Mononuclear cell (primary cell): Measurements from ENCODE around the gene BIRC7. TPM values are rescaled to one million over a fixed set of nuclear protein-coding genes. Genes with fewer than 3 reads are reported as not detected.
A peak's percentile ranks its signal among the peaks of the same experiment; 100 is the strongest.

Experiments
- H3K27me3 ChIP-seq: 2 replicates; pipeline ENCODE4 v1.6.0; 2011; ENCODE audit warnings: low read length, control low read depth; ENCODE audit not compliant: insufficient read depth
- H3K4me1 ChIP-seq: 2 replicates; pipeline ENCODE4 v1.5.1; 2011; ENCODE audit warnings: mild to moderate bottlenecking, low read length, control low read depth; ENCODE audit not compliant: insufficient read depth
- H3K4me3 ChIP-seq: 2 replicates; pipeline ENCODE4 v1.5.1; 2011; ENCODE audit warnings: mild to moderate bottlenecking, low read length, moderate library complexity
- H3K9me3 ChIP-seq: 2 replicates; pipeline ENCODE4 v1.5.1; 2011; ENCODE audit warnings: low read depth, mild to moderate bottlenecking, control low read depth, low read length
- total RNA-seq: library from RNA; depleted of rRNA; stranded (reverse); fragments of >200 nt; gene quantifications from one replicate; pipeline ENCODE4 v1.2.3, GENCODE V29; 2012

BIRC7 gene
- total RNA-seq, 1 donor: 0.21 TPM

DNA sequence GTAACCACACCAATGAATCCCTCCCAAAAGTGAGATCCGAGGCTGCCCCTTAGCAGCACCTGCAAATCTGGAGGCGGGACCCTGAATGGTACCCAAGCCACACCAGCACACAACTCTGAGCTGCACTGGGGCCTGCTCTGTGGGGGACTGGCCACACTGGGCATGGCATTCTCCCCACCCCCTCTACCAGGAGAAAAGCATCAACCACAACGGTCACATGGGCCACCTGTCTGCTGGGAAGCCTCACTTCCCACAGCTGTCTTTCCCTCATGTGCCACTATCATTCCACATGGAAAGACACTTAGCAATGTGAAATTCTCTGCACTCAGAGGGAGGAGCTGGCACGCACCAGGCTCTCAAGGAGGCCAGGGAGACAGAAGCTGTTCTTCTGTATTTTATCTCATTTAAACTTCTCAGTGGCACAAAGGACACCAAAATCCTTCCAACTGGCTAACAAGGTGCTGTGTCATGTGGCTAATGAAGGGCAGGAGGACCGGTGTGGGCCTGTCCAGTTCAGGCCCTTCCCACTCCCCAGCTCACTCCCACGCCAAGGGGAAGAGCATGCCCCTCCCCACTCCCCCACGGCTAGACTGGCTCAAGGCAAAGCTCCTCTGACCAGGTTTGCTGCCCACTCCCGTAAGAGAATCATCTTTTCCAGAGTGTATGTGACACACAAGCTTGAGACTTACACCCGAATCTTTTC, 38.8 kb upstream of the BIRC7 start:
- Histone ChIP-seq H3K4me3 (no peak overlapping the region), H3K9me3 (no peaks in the 10 kb centered on the region), H3K4me1 (no peaks in the 10 kb centered on the region)

DNA sequence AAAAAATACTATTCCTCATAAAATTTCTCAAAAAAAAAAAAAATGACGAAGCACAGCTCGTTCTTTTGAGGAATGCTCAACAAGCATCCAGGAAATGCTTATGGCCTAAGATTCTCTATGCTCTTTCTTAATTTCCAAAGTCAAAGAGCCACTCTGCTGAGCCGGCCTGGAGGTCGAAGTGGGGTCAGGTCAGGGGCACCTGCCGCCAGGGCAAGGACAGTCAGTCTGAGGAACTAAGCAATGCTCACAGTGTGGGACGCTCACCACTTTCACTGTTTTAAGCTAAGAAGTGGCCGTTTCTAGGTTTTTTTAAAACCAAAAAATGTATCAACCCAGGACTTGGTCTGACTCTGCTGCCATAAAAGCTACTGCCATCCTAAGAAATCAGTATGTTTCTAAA, 37.1 kb upstream of the BIRC7 start:
- Histone ChIP-seq H3K27me3 (no peaks in the 10 kb centered on the region), H3K9me3 (no peaks in the 10 kb centered on the region), H3K4me1 (no peaks in the 10 kb centered on the region), H3K4me3 (no peak overlapping the region)

More for the DNA sequence above, 38.8 kb upstream of the BIRC7 start:
- H3K27me3 ChIP-seq: no peaks in the 10 kb centered on the region

GRCh38 chr20:63202021-63202420, 33.7 kb upstream of the BIRC7 start:
- Histone ChIP-seq H3K27me3 (no peaks in the 10 kb centered on the region), H3K9me3 (no peaks in the 10 kb centered on the region), H3K4me3 (no peak overlapping the region)

DNA sequence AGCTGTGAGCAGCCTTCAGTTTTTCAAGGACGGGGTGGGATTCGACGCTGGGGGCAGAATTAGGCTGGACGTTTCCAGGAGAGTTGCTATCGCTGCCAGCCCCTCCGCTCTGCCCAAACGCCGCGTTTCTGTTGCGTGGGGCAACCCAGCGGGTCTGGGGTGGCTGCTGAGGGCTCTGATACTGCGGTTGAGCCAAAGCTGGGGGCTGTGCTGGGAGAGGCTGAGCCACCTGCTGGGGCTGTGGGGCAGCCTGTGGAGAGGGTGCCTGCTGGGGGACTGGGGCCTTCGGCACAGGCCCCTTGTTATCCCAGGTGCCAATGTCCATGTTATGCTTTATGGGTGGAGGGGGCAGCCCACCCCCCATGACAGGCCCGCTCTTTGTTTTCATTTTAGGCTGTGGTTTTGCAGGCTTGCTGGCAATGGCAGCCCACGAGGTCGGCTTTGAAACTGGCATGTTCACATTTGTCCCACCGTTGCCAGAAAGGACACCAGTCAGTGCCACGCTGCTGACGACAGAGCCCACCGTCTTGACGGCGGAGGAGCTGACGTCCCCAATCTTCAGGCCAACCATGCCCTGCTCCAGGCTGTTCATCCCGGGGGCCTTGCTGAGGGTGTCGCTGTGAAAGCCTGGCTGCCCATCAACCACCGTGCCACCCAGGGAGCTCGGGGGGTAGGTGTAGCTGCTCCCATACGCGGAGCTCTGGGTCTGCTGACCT, 32.7 kb upstream of the BIRC7 start:
- no peak overlapping the region for H3K4me3 ChIP-seq
- no peaks in the 10 kb centered on the region for H3K27me3 ChIP-seq
- no peaks in the 10 kb centered on the region for H3K9me3 ChIP-seq
- H3K4me1 ChIP-seq: no peaks in the 10 kb centered on the region

More at GRCh38 chr20:63202021-63202420, 33.7 kb upstream of the BIRC7 start:
- H3K4me1 ChIP-seq: no peaks in the 10 kb centered on the region

GRCh38 chr20:63204362-63204761, 31.3 kb upstream of the BIRC7 start:
- no peaks in the 10 kb centered on the region for H3K27me3 ChIP-seq
- peaks cover under 1% of the 10 kb centered on the region for H3K4me1 ChIP-seq
- H3K9me3 ChIP-seq: no peaks in the 10 kb centered on the region
- H3K4me3 ChIP-seq: no peak overlapping the region

GRCh38 chr20:63205896-63206295, 29.8 kb upstream of the BIRC7 start:
- no peaks in the 10 kb centered on the region for H3K9me3 ChIP-seq
- peaks cover 4% of the 10 kb centered on the region for H3K4me1 ChIP-seq
- no peaks in the 10 kb centered on the region for H3K27me3 ChIP-seq
- H3K4me3 ChIP-seq: no peak overlapping the region

DNA sequence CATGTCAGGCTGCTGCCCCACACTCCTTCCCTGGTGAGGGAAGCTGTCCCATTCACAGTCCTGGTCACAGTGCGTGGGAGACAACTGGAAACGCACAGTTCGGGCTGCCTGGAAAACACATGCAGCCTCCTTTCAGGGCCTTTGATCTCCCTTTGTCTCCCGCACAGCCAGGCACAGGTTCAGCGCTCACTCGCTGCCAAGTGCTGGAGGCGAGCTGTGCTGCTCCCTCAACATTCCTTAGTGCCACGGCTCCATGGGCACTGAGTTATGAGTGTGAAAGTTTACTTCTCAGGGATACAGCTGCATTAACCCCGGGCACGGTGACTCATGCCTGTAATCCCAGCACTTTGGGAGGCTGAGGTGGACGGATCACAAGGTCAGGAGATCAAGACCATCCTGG, 28.8 kb upstream of the BIRC7 start:
- Histone ChIP-seq H3K4me1 (peaks cover 4% of the 10 kb centered on the region), H3K27me3 (no peaks in the 10 kb centered on the region), H3K4me3 (no peak overlapping the region), H3K9me3 (no peaks in the 10 kb centered on the region)

DNA sequence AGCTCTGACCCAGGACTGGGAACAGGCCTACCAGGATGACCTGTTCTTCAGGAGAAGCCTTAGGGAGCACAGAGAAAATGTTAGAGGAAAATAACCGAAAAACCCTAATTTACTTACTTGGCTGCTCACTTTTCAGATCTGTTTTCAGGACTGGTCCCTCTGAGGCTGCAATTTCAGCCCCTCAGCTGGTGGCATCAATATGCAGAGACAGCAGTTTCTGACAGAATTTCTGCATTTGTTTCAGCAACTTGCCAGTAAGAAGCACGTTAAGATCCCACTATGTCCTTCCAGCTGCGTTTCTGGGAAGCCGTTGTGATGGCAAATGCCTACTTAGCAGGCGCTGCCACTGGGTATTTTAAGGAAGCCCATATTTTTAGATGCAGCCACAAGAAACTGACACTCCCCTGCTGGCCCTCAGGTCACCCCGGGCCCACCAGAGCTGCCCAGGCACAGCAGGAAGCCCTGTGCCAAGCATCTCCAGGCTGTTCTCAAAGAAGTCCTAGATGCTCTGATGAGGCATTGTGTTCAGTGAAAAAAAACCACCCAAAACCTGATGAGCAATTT, 27.3 kb upstream of the BIRC7 start:
- no peaks in the 10 kb centered on the region for H3K27me3 ChIP-seq
- H3K4me3 ChIP-seq: no peak overlapping the region
- H3K4me1 ChIP-seq: peaks cover 15% of the 10 kb centered on the region
- no peaks in the 10 kb centered on the region for H3K9me3 ChIP-seq

DNA sequence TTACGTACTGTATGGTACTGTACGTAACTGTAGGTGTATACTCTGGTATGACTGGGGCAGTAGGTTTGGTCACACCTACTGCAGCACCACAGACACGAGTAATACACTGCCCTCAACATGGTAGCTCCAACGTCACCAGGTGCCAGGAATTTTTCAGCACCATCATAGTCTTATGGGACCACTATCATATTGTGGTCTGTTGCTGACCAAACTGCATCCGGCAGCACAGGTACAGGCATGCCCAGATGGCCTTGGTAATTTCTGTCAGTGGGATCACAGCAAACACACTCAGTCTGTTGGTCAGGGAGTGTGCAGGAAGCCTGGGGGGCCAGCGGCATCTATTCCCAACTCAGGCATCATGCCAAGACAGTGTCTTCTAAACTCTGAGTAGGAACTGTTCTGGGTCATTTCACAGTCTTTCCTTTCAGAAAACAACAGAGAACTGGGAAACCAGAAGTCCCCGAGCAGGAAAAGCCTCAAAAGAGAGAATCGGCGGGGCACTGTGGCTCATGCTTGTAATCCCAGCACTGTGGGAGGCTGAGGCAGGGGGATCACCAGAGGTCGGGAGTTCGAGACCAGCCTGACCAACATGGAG, 25.6 kb upstream of the BIRC7 start:
- Histone ChIP-seq H3K27me3 (no peaks in the 10 kb centered on the region), H3K4me1 (peaks cover 27% of the 10 kb centered on the region)

GRCh38 chr20:63212393-63212730, 23.3 kb upstream of the BIRC7 start:
- Histone ChIP-seq H3K4me3 (no peak overlapping the region), H3K4me1 (peaks cover 40% of the 10 kb centered on the region), H3K9me3 (no peaks in the 10 kb centered on the region), H3K27me3 (no peaks in the 10 kb centered on the region)

More for the DNA sequence above, 25.6 kb upstream of the BIRC7 start:
- Histone ChIP-seq H3K9me3 (no peaks in the 10 kb centered on the region), H3K4me3 (no peak overlapping the region)

DNA sequence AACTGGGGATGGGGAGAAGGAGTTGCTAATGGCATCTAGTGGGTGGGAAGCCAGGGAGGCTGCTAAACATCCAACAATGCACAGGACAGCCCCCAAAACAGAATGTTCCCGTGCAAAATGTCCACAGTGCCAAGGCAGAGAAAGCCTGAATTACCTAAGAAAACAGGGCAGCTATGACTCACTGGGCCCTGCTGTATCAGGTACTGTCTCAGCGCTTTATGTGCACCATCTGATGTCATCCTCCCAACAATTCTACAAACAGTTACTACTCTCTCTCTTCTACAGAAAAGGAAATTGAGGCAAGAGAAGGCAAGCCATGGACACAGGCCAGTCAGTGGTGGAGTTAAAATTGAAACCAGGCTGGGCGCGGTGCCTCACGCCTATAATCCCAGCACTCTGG, 22.9 kb upstream of the BIRC7 start:
- H3K9me3 ChIP-seq: no peaks in the 10 kb centered on the region
- no peak overlapping the region for H3K4me3 ChIP-seq
- H3K4me1 ChIP-seq: peaks cover 40% of the 10 kb centered on the region
- no peaks in the 10 kb centered on the region for H3K27me3 ChIP-seq

GRCh38 chr20:63214514-63214913, 21.2 kb upstream of the BIRC7 start:
- H3K27me3 ChIP-seq: no peaks in the 10 kb centered on the region
- no peak overlapping the region for H3K4me3 ChIP-seq
- H3K4me1 ChIP-seq: peaks cover 37% of the 10 kb centered on the region
- no peaks in the 10 kb centered on the region for H3K9me3 ChIP-seq

GRCh38 chr20:63215101-63216040, 20.3 kb upstream of the BIRC7 start:
- Histone ChIP-seq H3K27me3 (no peaks in the 10 kb centered on the region), H3K9me3 (no peaks in the 10 kb centered on the region), H3K4me1 (peaks cover 36% of the 10 kb centered on the region), H3K4me3 (peak overlapping the region; percentile 72)

DNA sequence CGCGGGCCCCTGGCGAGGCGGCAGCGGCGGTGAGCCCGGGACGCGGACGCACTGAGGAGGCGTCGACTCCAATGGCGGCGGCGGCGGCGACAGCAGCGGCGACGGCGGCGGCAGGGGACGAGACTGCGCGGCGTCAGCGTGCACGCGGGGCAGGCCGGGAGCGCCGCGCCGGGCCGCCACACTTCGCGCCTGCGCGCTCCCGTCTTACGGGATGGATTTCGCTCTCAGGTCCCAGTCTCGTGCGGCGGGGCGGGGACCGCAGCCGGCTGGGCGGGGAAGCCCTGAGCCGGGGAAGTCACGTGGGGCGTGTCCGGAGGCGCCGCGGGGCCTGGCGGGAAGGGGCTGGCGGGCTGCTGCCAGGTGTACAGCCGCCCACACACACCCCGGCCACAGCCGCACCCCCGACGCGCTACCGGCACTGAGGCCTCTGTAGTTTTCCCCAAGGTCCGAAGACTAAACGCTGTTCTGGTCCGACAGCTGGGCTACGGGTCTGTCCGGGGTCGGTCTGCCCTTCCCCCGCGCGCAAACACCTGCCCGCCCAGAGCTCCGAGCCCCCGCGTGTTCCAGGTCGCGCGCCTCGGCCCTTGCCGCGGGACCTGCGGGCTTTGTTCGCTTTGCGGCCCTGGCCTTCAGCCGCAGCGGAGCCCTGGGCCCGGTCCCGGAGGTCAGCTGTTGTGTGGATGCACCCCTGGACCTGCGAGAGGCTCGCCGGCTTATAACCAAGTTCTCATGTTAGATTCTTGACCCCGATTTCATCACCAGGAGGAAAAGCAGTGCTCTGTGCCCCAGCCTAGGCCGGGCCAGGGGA, 19.5 kb upstream of the BIRC7 start, which contains the start of gene YTHDF1:
Gene YTHDF1 (minus strand): TSS at position 91 of the 808 bp plus-strand sequence. CDS start 239 bp downstream, outside the sequence.
- Histone ChIP-seq H3K4me3 (peak within 1 kb of the TSS; percentile 72), H3K27me3 (no peaks in the 10 kb centered on the region), H3K9me3 (no peaks in the 10 kb centered on the region), H3K4me1 (peaks cover 36% of the 10 kb centered on the region)
